Natural killer cell (primary cell): ENCODE results near the gene DEPDC1B. TPM values are rescaled to one million over a fixed set of nuclear protein-coding genes. Genes with fewer than 3 reads are reported as not detected.
"Not testable (repeated sequence)": the region's sequence is repeated elsewhere in the genome, so short reads cannot be mapped to it uniquely, and the experiment has no call there.

ENCODE experiments used
- ATAC-seq, 3 donors: fragments of 150-1000 bp in 2 of 3; fragments of 200-7000 bp in 1 of 3; cut with Tn5 transposase; 1 replicate in 1 of 3; 2 replicates in 2 of 3; pipeline ENCODE4 v1.10.0; 2021; ENCODE audit warnings: mild to moderate bottlenecking in 2 of 3, moderate library complexity in 2 of 3
- DNase-seq, 2 donors: peaks; one replicate each; pipeline versions ENCODE4 v3.0.0 to v3.0.0-alpha.2; 2013 to 2021; ENCODE audit warnings: mixed read lengths in 1 of 2
- H3K27ac ChIP-seq: one replicate; pipeline ENCODE4 v1.5.1; 2013; ENCODE audit warnings: mild to moderate bottlenecking, low read length
- H3K27me3 ChIP-seq: one replicate; pipeline ENCODE4 v1.6.1; 2013; ENCODE audit warnings: low read length; ENCODE audit not compliant: control insufficient read depth, insufficient read depth
- H3K36me3 ChIP-seq: one replicate; pipeline ENCODE4 v1.6.1; 2013; ENCODE audit warnings: low read length; ENCODE audit not compliant: control insufficient read depth, insufficient read depth
- H3K4me1 ChIP-seq: one replicate; pipeline ENCODE4 v1.6.1; 2013; ENCODE audit warnings: low read length; ENCODE audit not compliant: control insufficient read depth, insufficient read depth
- H3K4me3 ChIP-seq: one replicate; pipeline ENCODE4 v1.5.1; 2013; ENCODE audit warnings: low read length
- H3K9me3 ChIP-seq: one replicate; pipeline ENCODE4 v1.6.1; 2013; ENCODE audit warnings: low read length; ENCODE audit not compliant: control insufficient read depth, insufficient read depth
- H3K27ac Mint-ChIP-seq, 2 donors: one replicate each; pipeline ENCODE4 v1.8.0; 2022; ENCODE audit warnings: mild to moderate bottlenecking in 2 of 2, mixed read lengths in 2 of 2, moderate library complexity in 1 of 2
- H3K27me3 Mint-ChIP-seq, 2 donors: one replicate each; pipeline ENCODE4 v1.8.0; 2022; ENCODE audit warnings: low read depth in 2 of 2, mixed read lengths in 2 of 2
- H3K36me3 Mint-ChIP-seq: one replicate; pipeline ENCODE4 v1.8.0; 2022; ENCODE audit warnings: mixed read lengths
- H3K4me1 Mint-ChIP-seq, 2 donors: one replicate each; pipeline ENCODE4 v1.8.0; 2022; ENCODE audit warnings: mixed read lengths in 2 of 2
- H3K4me3 Mint-ChIP-seq: one replicate; pipeline ENCODE4 v1.8.0; 2022; ENCODE audit warnings: mild to moderate bottlenecking, moderate library complexity, mixed read lengths
- H3K9me3 Mint-ChIP-seq, 2 donors: one replicate each; pipeline ENCODE4 v1.8.0; 2022; ENCODE audit warnings: mixed read lengths in 2 of 2
- WGBS: methylation state at CpG from one replicate; pipeline ENCODE4 v1.1.7; 2013; ENCODE audit warnings: missing lambda C conversion rate; ENCODE audit not compliant: insufficient coverage; 5-methylcytosine and 5-hydroxymethylcytosine counted together
- intact Hi-C: fragments of 100-400 bp; cut with micrococcal nuclease; formaldehyde crosslinking; loops from one replicate; pipeline ENCODE4 v1.14.2; 2022
- total RNA-seq, 4 donors: library from RNA; stranded (reverse); fragments of 120-200 nt in 1 of 4; gene quantifications; one replicate each; pipeline versions ENCODE4 v1.2.3 to v1.2.4, GENCODE V29; 2013 to 2022
- TF ChIP-seq, protein P1 (sequence below): fragments of 200-600 bp; IDR thresholded peaks from one replicate; pipeline ENCODE4 v1.8.0; 2022; ENCODE audit warnings: antibody characterized with exemption

Gene DEPDC1B
- total RNA-seq, 3 donors from 2014 or later (not counting 1 experiment from before 2014, with no cell fraction given), result 1.2 to 1.3 (median 1.2) TPM

DNA sequence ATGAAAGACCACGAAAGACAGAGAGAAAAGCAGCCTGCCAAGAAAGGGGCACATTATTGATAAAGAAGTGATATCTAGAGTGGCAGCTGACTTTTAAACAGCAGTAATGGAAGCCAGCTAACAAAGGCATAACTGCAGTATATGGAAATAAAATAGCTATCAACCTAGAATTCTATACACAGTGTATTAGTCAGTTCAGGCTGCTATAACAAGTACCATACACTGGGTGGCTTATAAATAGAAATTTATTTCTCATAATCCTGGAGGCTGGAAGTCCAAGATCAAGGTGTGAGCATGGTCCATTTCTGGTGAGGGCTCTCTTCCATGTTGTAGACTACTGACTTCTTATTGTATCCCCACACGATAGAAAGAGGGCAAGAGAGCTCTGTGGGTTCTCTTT lies 109.8 kb downstream of the DEPDC1B start:
- Histone ChIP-seq H3K9me3 (no peaks in the 10 kb centered on the region), H3K27me3 (no peaks in the 10 kb centered on the region), H3K36me3 (no peaks in the 10 kb centered on the region), H3K4me1 (no peaks in the 10 kb centered on the region), H3K4me3 (no peak overlapping the region), H3K27ac (no peak overlapping the region)
- no peak for ATAC-seq
- no peak for DNase-seq
- no peaks in the 10 kb centered on the region for H3K27me3 Mint-ChIP-seq
- intact Hi-C loops, result no loop called here
- H3K4me3 Mint-ChIP-seq, result no peak overlapping the region
- no peaks in the 10 kb centered on the region for H3K36me3 Mint-ChIP-seq
- H3K27ac Mint-ChIP-seq, result no peak overlapping the region
- peaks cover 0 to 4% of the 10 kb centered on the region in 2 donors for H3K4me1 Mint-ChIP-seq
- WGBS, result 100% methylated on average over 1 of the region's 2 CpGs
- TF ChIP-seq, protein P1, sequence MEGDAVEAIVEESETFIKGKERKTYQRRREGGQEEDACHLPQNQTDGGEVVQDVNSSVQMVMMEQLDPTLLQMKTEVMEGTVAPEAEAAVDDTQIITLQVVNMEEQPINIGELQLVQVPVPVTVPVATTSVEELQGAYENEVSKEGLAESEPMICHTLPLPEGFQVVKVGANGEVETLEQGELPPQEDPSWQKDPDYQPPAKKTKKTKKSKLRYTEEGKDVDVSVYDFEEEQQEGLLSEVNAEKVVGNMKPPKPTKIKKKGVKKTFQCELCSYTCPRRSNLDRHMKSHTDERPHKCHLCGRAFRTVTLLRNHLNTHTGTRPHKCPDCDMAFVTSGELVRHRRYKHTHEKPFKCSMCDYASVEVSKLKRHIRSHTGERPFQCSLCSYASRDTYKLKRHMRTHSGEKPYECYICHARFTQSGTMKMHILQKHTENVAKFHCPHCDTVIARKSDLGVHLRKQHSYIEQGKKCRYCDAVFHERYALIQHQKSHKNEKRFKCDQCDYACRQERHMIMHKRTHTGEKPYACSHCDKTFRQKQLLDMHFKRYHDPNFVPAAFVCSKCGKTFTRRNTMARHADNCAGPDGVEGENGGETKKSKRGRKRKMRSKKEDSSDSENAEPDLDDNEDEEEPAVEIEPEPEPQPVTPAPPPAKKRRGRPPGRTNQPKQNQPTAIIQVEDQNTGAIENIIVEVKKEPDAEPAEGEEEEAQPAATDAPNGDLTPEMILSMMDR, result no peak
- peaks cover 0 to 2% of the 10 kb centered on the region in 2 donors for H3K9me3 Mint-ChIP-seq

DNA sequence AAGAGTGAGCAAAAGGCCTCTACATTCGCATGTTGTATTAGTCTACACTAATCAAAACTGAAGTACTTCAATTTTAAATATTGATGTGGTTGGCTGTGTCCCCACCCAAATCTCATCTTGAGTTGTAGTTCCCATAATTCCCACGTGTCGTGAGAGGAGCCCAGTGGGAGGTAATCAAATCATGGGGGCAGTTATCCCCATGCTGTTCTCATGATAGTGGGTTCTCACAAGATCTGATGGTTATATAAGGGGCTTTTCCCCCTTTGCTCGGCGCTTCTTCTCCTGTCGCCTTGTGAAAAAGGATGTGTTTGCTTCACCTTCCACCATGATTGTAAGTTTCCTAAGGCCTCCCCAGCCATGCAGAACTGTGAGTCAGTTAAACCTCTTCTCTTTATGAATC lies 112.7 kb downstream of the DEPDC1B start:
- H3K4me3 Mint-ChIP-seq, result not testable (repeated sequence)

DNA sequence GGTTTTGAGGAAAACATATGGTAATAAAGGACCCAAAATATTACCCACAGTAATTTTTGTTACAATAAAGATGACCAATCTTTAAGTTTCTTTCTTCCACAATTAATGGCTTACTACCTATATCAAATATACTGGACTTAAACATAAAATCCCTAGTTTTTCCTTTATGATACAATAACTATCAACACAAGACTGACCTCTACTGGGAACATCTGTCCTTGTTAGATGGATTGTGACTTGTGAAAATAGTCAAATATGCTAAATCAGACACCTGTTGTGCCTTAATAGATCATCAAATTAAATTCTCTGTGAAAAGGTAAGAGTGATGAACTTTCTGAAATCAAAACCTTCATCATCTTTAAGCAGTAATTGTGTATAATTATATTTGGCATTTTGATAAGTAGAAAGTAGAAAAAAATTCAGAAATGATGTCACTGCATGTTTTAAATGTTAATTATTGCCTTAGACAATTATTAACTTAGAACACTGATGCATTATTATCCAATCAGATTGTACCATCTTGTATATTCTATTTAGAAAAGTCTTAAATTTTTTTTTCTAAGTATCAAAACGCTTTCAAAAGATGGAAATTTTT lies 113.6 kb downstream of the DEPDC1B start:
- WGBS, result no CpG with 5 or more reads among the region's 1 CpG
- TF ChIP-seq, protein P1, result no peak
- H3K4me1 ChIP-seq, result no peaks in the 10 kb centered on the region
- no peaks in the 10 kb centered on the region for H3K27me3 Mint-ChIP-seq
- no peak overlapping the region for H3K4me3 Mint-ChIP-seq
- no peaks in the 10 kb centered on the region for H3K4me1 Mint-ChIP-seq
- H3K36me3 Mint-ChIP-seq, result no peaks in the 10 kb centered on the region
- H3K27me3 ChIP-seq, result no peaks in the 10 kb centered on the region
- H3K4me3 ChIP-seq, result no peak overlapping the region
- no peaks in the 10 kb centered on the region for H3K9me3 ChIP-seq
- no peak overlapping the region for H3K27ac Mint-ChIP-seq
- DNase-seq (no peak), ATAC-seq (no peak)
- H3K27ac ChIP-seq, result no peak overlapping the region
- no peaks in the 10 kb centered on the region for H3K36me3 ChIP-seq
- intact Hi-C loops, result no loop called here
- no peaks in the 10 kb centered on the region for H3K9me3 Mint-ChIP-seq

More for the DNA sequence above, 112.7 kb downstream of the DEPDC1B start:
- H3K4me1 Mint-ChIP-seq, H3K4me1 ChIP-seq, H3K9me3 Mint-ChIP-seq, H3K9me3 ChIP-seq, ATAC-seq, H3K4me3 ChIP-seq, H3K27me3 Mint-ChIP-seq, intact Hi-C loops, H3K36me3 ChIP-seq, H3K27ac ChIP-seq, H3K27me3 ChIP-seq, H3K27ac Mint-ChIP-seq, DNase-seq, H3K36me3 Mint-ChIP-seq: not testable (repeated sequence)
- WGBS, result 91% methylated on average over 3 of the region's 6 CpGs

DNA sequence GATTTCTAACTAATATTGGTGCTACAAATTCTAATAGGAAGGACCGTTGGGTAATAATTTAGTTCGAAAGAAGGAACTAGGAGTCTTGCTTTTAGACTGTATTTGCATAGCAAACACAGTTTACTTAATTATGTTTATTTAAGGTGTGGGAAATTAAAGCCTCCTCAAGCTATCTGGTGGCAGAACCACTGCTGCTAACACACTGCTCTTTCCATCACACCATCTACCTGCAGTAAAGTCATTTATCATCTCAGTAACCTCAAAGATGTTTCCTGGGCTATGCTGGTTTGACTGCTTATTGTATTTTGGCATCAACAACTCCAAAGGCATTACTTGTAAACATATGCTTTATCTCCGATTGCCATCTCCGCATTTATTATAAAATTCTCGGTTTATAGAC lies 114.3 kb downstream of the DEPDC1B start:
- TF ChIP-seq, protein P1, result no peak
- 100% methylated on average over 4 of the region's 5 CpGs for WGBS

More for the DNA sequence above, 114.3 kb downstream of the DEPDC1B start:
- H3K27ac ChIP-seq, result no peak overlapping the region
- ATAC-seq (no peak), DNase-seq (no peak)
- no peaks in the 10 kb centered on the region for H3K36me3 ChIP-seq
- no peaks in the 10 kb centered on the region for H3K4me1 ChIP-seq
- Mint-ChIP-seq H3K27ac (no peak overlapping the region), H3K9me3 (no peaks in the 10 kb centered on the region), H3K27me3 (no peaks in the 10 kb centered on the region), H3K36me3 (no peaks in the 10 kb centered on the region), H3K4me1 (no peaks in the 10 kb centered on the region), H3K4me3 (no peak overlapping the region)
- no peak overlapping the region for H3K4me3 ChIP-seq
- intact Hi-C loops, result no loop called here
- H3K27me3 ChIP-seq, result no peaks in the 10 kb centered on the region
- no peaks in the 10 kb centered on the region for H3K9me3 ChIP-seq
